CD1c-positive myeloid dendritic cell (primary cell): ENCODE data around the gene CAMK1D.
"Not testable (repeated sequence)": the region's sequence is repeated elsewhere in the genome, so short reads cannot be mapped to it uniquely, and the experiment has no call there.

Source experiments
- DNase-seq: peaks from one replicate; pipeline ENCODE4 v3.0.0-alpha.2; 2016; ENCODE audit errors: extremely low spot score

Gene CAMK1D

GRCh38 chr10:12846718-12847117 lies 497.4 kb downstream of the CAMK1D start:
- no peak for DNase-seq

GRCh38 chr10:12847361-12847975 lies 498.1 kb downstream of the CAMK1D start:
- DNase-seq = no peak

- DNase-seq = no peak
Observed at GRCh38 chr10:12848439-12849173, 499.3 kb downstream of the CAMK1D start.

GRCh38 chr10:12849319-12850181 lies 500.2 kb downstream of the CAMK1D start:
- no peak for DNase-seq

GRCh38 chr10:12852687-12853086 lies 503.3 kb downstream of the CAMK1D start:
- no peak for DNase-seq

- DNase-seq = no peak
Observed at GRCh38 chr10:12854988-12855387, 505.6 kb downstream of the CAMK1D start.

GRCh38 chr10:12862459-12862858 lies 513.1 kb downstream of the CAMK1D start:
- DNase-seq = no peak

GRCh38 chr10:12865515-12865914 lies 516.2 kb downstream of the CAMK1D start:
- DNase-seq = not testable (repeated sequence)

GRCh38 chr10:12868229-12868628 lies 518.9 kb downstream of the CAMK1D start:
- no peak for DNase-seq

GRCh38 chr10:12869427-12869826 lies 520.1 kb downstream of the CAMK1D start:
- no peak for DNase-seq

- DNase-seq = no peak
Observed at GRCh38 chr10:12872577-12872976, 523.2 kb downstream of the CAMK1D start.

GRCh38 chr10:12873172-12873571 lies 523.8 kb downstream of the CAMK1D start:
- no peak for DNase-seq

- DNase-seq = no peak
Observed at GRCh38 chr10:12874501-12874900, 525.2 kb downstream of the CAMK1D start.

- DNase-seq = no peak
Observed at GRCh38 chr10:12875100-12875499, 525.8 kb downstream of the CAMK1D start.

GRCh38 chr10:12876266-12876665 lies 526.9 kb downstream of the CAMK1D start:
- no peak for DNase-seq

GRCh38 chr10:12877150-12877549 lies 527.8 kb downstream of the CAMK1D start:
- DNase-seq = no peak

- DNase-seq = no peak
Observed at GRCh38 chr10:12880423-12880822, 531.1 kb downstream of the CAMK1D start.

- no peak for DNase-seq
Observed at GRCh38 chr10:12884851-12885250, 535.5 kb downstream of the CAMK1D start.
